HG02610 (cell line): ENCODE measurements around the gene ICE1.
A peak's percentile ranks its signal among the peaks of the same experiment; 100 is the strongest.
"Not testable (repeated sequence)": the region's sequence is repeated elsewhere in the genome, so short reads cannot be mapped to it uniquely, and the experiment has no call there.

Experiments
- ATAC-seq: cut with Tn5 transposase; IDR thresholded peaks from one replicate; pipeline ENCODE4 v1.9.1; 2021; ENCODE audit warnings: mild to moderate bottlenecking, moderate library complexity; ENCODE audit not compliant: unreplicated experiment

ICE1 gene

DNA sequence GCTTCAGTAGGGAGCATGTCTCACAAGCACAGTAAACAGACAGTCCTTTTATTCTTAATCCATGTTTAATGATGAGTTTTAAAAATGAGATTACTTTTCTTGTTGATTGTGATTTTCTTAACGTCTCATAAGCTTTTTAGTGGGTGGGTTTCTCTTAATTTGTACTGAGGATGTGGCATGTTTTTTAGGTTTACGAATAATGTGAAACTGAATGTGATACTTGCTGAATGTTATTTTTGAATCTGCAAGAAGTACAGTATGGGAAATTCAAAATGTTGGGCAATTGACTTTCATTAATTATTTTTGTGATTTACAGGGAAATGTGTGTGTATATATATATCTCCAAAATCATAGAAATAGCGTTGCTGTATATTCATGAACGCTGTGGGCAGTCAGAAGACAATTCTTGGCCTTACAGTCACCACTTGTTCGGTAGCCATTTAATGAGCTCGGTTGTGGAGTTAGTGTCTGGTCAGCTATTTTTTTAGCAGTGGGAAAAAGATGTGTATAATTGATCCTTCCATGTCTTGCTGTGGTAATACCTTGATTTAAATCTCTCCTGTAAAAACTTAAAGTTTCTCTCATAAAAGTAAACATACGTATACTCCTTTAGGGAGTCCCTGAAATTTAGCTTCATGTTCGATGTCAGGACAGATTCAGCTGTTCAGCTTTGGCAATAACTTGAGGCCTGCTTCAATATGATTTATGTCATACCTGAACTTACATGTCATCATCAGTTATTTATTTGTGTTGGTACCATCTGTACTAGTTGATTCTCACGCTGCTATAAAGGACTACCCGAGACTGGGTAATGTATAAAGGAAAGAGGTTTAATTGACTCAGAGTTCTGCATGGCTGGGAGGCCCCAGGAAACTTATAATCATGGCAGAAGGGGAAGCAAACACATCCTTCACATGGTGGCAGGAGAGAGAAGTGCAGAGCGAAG, 15.0 kb downstream of the ICE1 start:
- peak; percentile 65 for ATAC-seq

GRCh38 chr5:5451863-5452262, 29.4 kb downstream of the ICE1 start:
- no peak for ATAC-seq

- ATAC-seq = no peak
Observed at GRCh38 chr5:5453131-5453530, 30.7 kb downstream of the ICE1 start.

- no peak for ATAC-seq
Observed at GRCh38 chr5:5454391-5454790, 31.9 kb downstream of the ICE1 start.

DNA sequence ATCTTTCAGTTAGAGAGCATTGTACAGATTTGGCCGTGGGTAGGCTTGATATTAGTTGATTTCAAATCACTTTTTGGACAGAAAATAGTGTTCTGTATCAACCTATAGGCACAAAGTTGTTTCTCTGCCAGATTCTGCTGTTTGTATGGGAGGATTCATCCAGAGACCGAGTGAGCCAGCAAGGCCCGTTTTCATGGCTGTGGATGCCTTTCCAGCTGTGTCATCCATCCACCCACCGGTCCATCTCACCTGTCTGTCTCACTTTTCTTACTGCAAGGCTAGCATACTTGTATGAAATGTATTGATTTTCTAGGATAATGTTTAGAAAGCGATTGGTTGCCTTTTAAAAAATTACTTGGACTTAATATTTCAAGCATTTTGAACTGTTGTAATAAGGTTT, 34.4 kb downstream of the ICE1 start:
- ATAC-seq = no peak

DNA sequence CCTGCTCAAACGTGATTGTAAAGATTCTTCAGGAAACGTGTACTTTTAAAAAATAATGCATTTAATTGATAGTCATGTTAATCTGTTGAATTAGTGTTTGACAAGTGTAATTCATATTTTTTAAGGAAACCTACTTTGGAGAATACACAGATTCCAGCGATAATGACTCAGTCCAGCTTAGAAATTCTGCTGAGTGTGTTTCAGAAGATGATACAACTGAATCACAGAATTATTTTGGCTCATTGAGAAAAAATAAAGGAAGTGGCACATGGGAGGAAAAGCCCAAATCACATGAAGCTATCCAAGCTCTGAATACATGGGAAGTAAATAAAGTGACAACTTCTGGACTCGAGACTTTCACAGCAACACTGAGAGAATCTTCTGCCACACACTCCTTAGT, 37.8 kb downstream of the ICE1 start:
- ATAC-seq = no peak

DNA sequence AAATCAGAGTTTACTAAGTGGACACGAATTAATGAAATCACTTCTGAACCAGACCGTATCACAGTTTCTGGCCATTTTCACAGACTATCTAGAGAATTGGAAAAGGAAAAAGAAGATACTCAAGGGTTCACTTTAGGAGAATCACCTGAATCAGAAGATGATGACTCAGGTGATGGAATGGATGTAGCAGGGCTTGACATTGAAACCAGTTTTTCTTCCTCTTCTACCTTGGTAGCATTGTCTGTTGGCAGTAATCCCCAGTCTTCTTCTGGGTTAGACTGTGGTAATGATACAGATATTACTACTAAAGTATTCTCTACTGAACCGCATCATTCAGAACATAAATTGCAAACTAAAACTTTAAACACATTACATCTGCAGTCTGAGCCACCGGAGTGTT, 38.5 kb downstream of the ICE1 start:
- ATAC-seq = no peak

DNA sequence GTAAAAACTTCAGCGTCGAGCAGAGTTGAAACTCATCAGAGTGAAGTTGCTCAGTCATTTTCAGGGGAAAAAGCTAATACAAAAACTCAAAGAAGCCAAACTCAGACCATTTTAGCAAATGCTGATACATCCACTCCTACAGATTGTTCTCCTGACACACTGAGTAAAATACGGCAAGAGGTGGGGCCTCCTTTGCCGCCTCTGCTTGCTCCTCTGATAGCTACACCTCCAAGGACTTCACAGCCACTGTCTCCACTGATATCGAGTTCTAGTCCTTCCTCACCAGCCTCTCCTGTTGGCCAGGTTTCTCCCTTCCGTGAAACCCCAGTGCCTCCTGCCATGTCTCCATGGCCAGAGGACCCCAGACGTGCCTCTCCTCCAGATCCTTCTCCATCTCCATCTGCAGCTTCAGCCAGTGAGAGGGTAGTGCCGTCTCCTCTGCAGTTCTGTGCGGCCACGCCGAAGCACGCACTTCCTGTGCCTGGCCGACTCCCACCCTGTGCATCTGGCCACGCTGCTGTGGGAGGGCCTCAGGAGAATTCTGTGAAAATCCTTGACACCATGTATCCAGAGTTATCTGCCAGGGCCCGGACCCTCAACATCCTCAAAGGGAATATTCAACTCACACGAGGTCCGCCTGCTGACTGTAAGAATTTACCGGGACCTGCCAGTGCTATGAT, 41.7 kb downstream of the ICE1 start:
- ATAC-seq = no peak

DNA sequence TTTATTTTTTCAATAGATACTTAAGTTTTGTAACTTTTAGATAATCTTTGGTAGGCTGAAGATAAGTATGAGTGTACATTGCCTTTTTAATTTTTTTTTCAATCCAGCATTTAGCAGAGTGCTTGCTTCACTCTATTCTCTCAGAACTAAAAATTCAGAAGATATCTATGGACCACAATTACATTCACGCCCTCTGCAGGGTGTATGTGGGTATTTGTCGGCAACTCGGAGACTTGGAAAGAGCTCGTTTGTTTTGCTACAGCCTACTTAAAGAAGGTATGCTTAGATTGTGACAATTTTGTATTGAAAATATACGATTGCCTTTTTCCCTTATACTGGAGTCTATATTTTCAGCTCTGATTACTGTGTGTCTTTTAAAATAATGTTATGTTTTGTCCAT, 43.8 kb downstream of the ICE1 start:
- no peak for ATAC-seq

GRCh38 chr5:5467737-5468136, 45.3 kb downstream of the ICE1 start:
- ATAC-seq = no peak

- no peak for ATAC-seq
Observed at GRCh38 chr5:5470933-5471332, 48.5 kb downstream of the ICE1 start.

GRCh38 chr5:5473226-5473625, 50.7 kb downstream of the ICE1 start:
- no peak for ATAC-seq

DNA sequence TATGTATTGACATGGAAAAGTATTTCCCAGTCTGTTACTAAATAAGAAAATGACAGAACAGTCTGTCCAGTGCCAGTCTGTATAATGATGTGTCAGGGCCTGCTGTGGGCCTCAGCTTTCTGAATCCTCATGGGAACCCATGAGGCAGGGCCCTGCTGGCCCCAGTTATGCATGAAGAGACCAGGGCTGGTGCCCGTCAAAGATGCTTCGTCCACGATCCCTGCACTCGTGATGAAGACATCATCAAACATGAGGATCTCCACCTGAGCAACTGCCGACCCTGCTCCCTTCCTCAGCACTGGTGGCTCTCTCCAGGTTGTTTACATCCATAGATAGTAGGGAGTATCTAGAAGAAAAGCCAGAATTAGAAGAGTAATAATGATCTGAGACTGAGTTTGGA, 52.5 kb downstream of the ICE1 start:
- no peak for ATAC-seq

- ATAC-seq = no peak
Observed at GRCh38 chr5:5475975-5476374, 53.5 kb downstream of the ICE1 start.

DNA sequence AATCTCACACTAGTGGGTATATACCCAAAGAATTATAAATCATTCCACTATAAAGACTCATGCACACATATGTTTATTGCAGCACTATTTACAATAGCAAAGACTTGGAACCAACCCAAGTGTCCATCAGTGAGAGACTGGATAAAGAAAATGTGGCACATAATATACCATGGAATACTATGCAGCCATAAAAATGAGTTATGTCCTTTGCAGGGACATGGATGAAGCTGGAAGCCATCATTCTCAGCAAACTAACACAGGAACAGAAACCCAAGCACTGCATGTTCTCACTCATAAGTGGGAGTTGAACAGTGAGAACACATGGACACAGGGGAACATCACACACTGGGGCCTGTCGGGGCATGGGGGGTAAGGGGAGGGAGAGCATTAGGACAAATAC, 57.1 kb downstream of the ICE1 start:
- not testable (repeated sequence) for ATAC-seq

- no peak for ATAC-seq
Observed at GRCh38 chr5:5480481-5481111, 58.1 kb downstream of the ICE1 start.

DNA sequence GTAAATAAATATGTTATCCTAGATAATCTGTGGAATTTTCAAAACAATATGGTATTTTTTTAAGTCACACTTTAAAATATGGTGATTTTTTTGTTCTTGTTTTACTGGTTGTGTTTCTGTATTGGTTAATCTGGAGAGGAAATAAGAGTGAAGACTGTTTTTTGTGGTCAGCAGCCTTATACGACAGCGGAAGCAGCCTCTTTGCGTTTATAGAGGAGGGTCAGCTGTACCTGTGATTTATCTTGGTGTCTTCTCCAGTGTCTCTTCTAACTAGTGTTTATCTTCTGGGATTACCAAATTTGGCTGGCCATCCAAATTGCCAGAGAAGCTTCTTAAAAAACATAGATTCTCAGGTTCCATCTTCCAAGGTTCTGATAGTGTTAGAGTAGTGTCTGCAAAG, 58.7 kb downstream of the ICE1 start:
- ATAC-seq = no peak

DNA sequence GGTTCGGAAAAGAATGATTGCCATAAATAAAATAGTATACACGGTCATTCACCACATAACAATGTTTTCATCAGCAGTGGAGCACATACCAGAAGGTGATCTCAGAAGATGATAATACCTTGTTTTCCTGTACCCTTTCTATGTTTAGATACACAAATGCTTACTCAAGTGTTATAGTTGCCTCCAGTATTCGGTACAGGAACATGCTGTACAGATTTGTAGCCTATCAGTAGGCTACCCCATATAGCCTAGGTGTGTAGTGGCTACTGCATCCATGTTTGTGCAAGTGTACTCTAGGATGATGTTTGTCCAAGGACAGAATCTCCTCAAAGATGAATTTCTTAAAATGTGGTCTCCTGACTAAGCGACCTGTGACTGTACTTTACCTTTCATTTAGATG, 59.2 kb downstream of the ICE1 start:
- ATAC-seq = no peak

GRCh38 chr5:5483350-5483749, 60.9 kb downstream of the ICE1 start:
- no peak for ATAC-seq

DNA sequence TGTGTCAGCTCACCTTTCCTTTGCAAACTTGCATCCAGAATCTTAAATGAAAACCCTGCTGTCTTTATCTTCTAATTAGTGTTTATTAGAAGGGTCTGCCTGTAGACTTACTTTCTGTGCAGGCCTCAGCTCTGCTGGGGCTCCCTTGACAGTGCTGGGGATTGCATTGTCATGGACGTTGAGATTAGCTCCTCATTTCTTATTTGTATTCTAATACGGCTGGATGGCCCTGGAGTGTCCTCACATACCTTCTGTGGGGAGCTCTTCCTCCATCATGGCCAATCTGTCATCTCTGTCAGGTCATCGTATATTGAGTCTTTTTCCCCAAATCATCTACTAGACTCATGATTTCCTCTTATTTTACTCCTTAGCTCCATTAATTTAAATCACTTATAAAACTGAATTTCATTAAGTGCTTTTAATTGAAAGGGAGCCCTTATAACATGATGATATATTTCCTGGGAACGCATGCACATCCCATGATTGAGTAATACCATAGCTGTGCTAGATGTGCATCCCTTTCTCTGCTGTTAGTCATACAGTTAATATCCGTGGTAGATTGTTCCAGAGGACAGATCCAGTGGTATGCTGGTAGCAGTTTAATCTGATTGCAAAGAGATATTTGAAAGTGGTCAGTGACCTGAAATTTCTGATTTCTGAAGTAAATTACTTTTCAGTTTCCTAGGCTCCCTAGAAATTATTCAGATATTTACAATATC, 61.6 kb downstream of the ICE1 start:
- ATAC-seq = no peak

GRCh38 chr5:5486122-5486521, 63.6 kb downstream of the ICE1 start:
- no peak for ATAC-seq
